Liver (tissue), 9 donors: ENCODE data around the gene LDB2. TPM values are rescaled to one million over a fixed set of nuclear protein-coding genes. Genes with fewer than 3 reads are reported as not detected.

ENCODE experiments used
- DNase-seq: peaks from one replicate; pipeline ENCODE4 v3.0.0-alpha.2; 2017; ENCODE audit warnings: low spot score
- H3K27ac ChIP-seq, 2 donors: one replicate each; pipeline ENCODE4 v1.7.0; 2013; ENCODE audit warnings: inconsistent platforms in 2 of 2, low read length in 2 of 2, control low read depth in 1 of 2, low read depth in 1 of 2, mild to moderate bottlenecking in 1 of 2
- H3K27me3 ChIP-seq, 4 donors: one replicate each; pipeline versions ENCODE4 v1.6.1 to v1.7.0; 2013; ENCODE audit warnings: low read length in 3 of 4, inconsistent platforms in 1 of 4, mild to moderate bottlenecking in 1 of 4, moderate library complexity in 1 of 4; ENCODE audit not compliant: control insufficient read depth in 4 of 4, insufficient read depth in 4 of 4
- H3K36me3 ChIP-seq, 4 donors: one replicate each; pipeline versions ENCODE4 v1.6.1 to v1.7.0; 2013; ENCODE audit warnings: low read length in 3 of 4, mild to moderate bottlenecking in 3 of 4, low read depth in 1 of 4, moderate library complexity in 1 of 4; ENCODE audit not compliant: control insufficient read depth in 4 of 4, insufficient read depth in 3 of 4
- H3K4me1 ChIP-seq, 4 donors: one replicate each; pipeline versions ENCODE4 v1.6.1 to v1.7.0; 2013; ENCODE audit warnings: low read length in 3 of 4, mild to moderate bottlenecking in 3 of 4, moderate library complexity in 1 of 4; ENCODE audit not compliant: control insufficient read depth in 4 of 4, insufficient read depth in 4 of 4
- H3K4me3 ChIP-seq, 3 donors: one replicate each; pipeline versions ENCODE4 v1.6.1 to v1.7.0; 2013; ENCODE audit warnings: low read length in 3 of 3, control low read depth in 1 of 3, low read depth in 1 of 3, mild to moderate bottlenecking in 1 of 3
- H3K9ac ChIP-seq, 2 donors: one replicate each; pipeline ENCODE4 v1.7.0; 2013; ENCODE audit warnings: low read length in 2 of 2, mild to moderate bottlenecking in 2 of 2, moderate library complexity in 2 of 2, control low read depth in 1 of 2, low read depth in 1 of 2
- H3K9me3 ChIP-seq, 4 donors: one replicate each; pipeline versions ENCODE4 v1.6.1 to v1.7.0; 2013; ENCODE audit warnings: low read length in 3 of 4; ENCODE audit not compliant: control insufficient read depth in 4 of 4
- ATF3 ChIP-seq: IDR thresholded peaks from 2 replicates; pipeline ENCODE4 v1.6.1; 2016; ENCODE audit warnings: antibody characterized with exemption
- CTCF ChIP-seq: fragments of 150-350 bp; IDR thresholded peaks from 2 replicates; pipeline ENCODE4 v1.5.1; 2017; ENCODE audit warnings: improper control_type of control experiment, low read depth, low read length; ENCODE audit not compliant: missing input control
- EGR1 ChIP-seq, 2 donors: IDR thresholded peaks; 2 replicates each; pipeline ENCODE4 v1.6.1; 2016 to 2018; ENCODE audit warnings: antibody characterized with exemption in 2 of 2, low read depth in 2 of 2
- FOXA1 ChIP-seq: IDR thresholded peaks from 2 replicates; pipeline ENCODE4 v1.6.1; 2016; ENCODE audit warnings: antibody characterized with exemption
- FOXA2 ChIP-seq: IDR thresholded peaks from 2 replicates; pipeline ENCODE4 v1.6.1; 2016; ENCODE audit warnings: antibody characterized with exemption
- GABPA ChIP-seq, 2 donors: IDR thresholded peaks in 1 of 2; conservative IDR thresholded peaks in 1 of 2; 2 replicates each; pipeline ENCODE4 v1.6.1; 2016; ENCODE audit warnings: antibody characterized with exemption in 2 of 2, mild to moderate bottlenecking in 1 of 2, moderate library complexity in 1 of 2
- HNF4A ChIP-seq, 2 donors: conservative IDR thresholded peaks; 2 replicates each; pipeline ENCODE4 v1.6.1; 2016; ENCODE audit warnings: antibody characterized with exemption in 2 of 2, mild to moderate bottlenecking in 2 of 2
- HNF4G ChIP-seq: IDR thresholded peaks from 2 replicates; pipeline ENCODE4 v1.6.1; 2016; ENCODE audit warnings: antibody characterized with exemption
- JUND ChIP-seq, 2 donors: IDR thresholded peaks; 2 replicates each; pipeline ENCODE4 v1.6.1; 2016; ENCODE audit warnings: antibody characterized with exemption in 2 of 2
- MAX ChIP-seq: IDR thresholded peaks from 2 replicates; pipeline ENCODE4 v1.6.1; 2016; ENCODE audit warnings: antibody characterized with exemption
- NR2F2 ChIP-seq: IDR thresholded peaks from 2 replicates; pipeline ENCODE4 v1.6.1; 2016; ENCODE audit warnings: antibody characterized with exemption
- RAD21 ChIP-seq, 2 donors: IDR thresholded peaks; 2 replicates each; pipeline ENCODE4 v1.6.1; 2016; ENCODE audit warnings: antibody characterized with exemption in 2 of 2, mild to moderate bottlenecking in 2 of 2
- REST ChIP-seq: IDR thresholded peaks from 2 replicates; pipeline ENCODE4 v1.6.1; 2016; ENCODE audit warnings: antibody characterized with exemption, mild to moderate bottlenecking
- RXRA ChIP-seq, 2 donors: IDR thresholded peaks; 2 replicates each; pipeline ENCODE4 v1.6.1; 2017 to 2018; ENCODE audit warnings: antibody characterized with exemption in 2 of 2, mild to moderate bottlenecking in 1 of 2
- SP1 ChIP-seq: IDR thresholded peaks from 2 replicates; pipeline ENCODE4 v1.6.1; 2018; ENCODE audit warnings: antibody characterized with exemption, mild to moderate bottlenecking
- YY1 ChIP-seq: IDR thresholded peaks from 2 replicates; pipeline ENCODE4 v1.6.1; 2016; ENCODE audit warnings: antibody characterized with exemption, mild to moderate bottlenecking
- ZBTB33 ChIP-seq: IDR thresholded peaks from 2 replicates; pipeline ENCODE4 v1.6.1; 2016; ENCODE audit warnings: antibody characterized with exemption
- WGBS: extraction: QIAGEN DNeasy Blood & Tissue Kit; methylation state at CpG from one replicate; pipeline ENCODE4 v1.1.7; 2013; 5-methylcytosine and 5-hydroxymethylcytosine counted together
- polyA plus RNA-seq, 2 donors: library from polyadenylated mRNA; stranded (reverse) in 1 of 2; unstranded in 1 of 2; fragments of 200-250 nt in 1 of 2; fragments of >200 nt in 1 of 2; fragmentation: Nextera tagmentation in 1 of 2; extraction: Ambion mirVana in 1 of 2; gene quantifications; one replicate each; pipeline versions ENCODE4 v1.2.1 to v1.2.3, GENCODE V29; 2013 to 2015
- total RNA-seq, 2 donors: library from RNA; depleted of rRNA; stranded (reverse); fragments of >200 nt; gene quantifications; one replicate each; pipeline ENCODE4 v1.2.3, GENCODE V29; 2014
- donor health status: healthy.
- donor health status: healthy.
- donor health status: healthy.
- donor health status: healthy.
- donor health status: healthy.

Gene LDB2
- total and polyA plus RNA-seq, 4 donors: 7.4 to 31.9 (median 16.8) TPM

GRCh38 chr4:16659694-16660093 lies 238.8 kb downstream of the LDB2 start:
- Histone ChIP-seq H3K4me3 (no peak overlapping the region), H3K9me3 (no peaks in the 10 kb centered on the region), H3K9ac (no peak overlapping the region), H3K36me3 (no peaks in the 10 kb centered on the region), H3K4me1 (no peaks in the 10 kb centered on the region), H3K27me3 (peaks cover 0 to 3% (median 0%) of the 10 kb centered on the region in 4 donors), H3K27ac (no peak overlapping the region)
- no peak for DNase-seq
- TF ChIP-seq JUND (IDR thresholded peaks at IDR 0.05) (no peak), REST (no peak), GABPA (IDR thresholded peaks at IDR 0.05 in 1 of 2, conservative IDR thresholded peaks at IDR 0.05 in 1 of 2) (no peak), HNF4A (conservative IDR thresholded peaks at IDR 0.05) (no peak), NR2F2 (no peak), FOXA2 (no peak), ATF3 (no peak), RAD21 (IDR thresholded peaks at IDR 0.05) (no peak)
- WGBS: 93% methylated on average over 3 of the region's 3 CpGs

GRCh38 chr4:16659079-16659478 lies 239.4 kb downstream of the LDB2 start:
- no peaks in the 10 kb centered on the region for H3K4me1 ChIP-seq
- no peaks in the 10 kb centered on the region for H3K9me3 ChIP-seq
- DNase-seq: no peak
- TF ChIP-seq FOXA1 (no peak), RXRA (IDR thresholded peaks at IDR 0.05) (no peak), ATF3 (no peak), GABPA (IDR thresholded peaks at IDR 0.05 in 1 of 2, conservative IDR thresholded peaks at IDR 0.05 in 1 of 2) (no peak), HNF4G (no peak), HNF4A (conservative IDR thresholded peaks at IDR 0.05) (no peak), SP1 (no peak), MAX (no peak), RAD21 (IDR thresholded peaks at IDR 0.05) (no peak), YY1 (no peak), EGR1 (IDR thresholded peaks at IDR 0.05; ENCODE audit: low read depth in 2 of 2) (no peak), ZBTB33 (no peak), JUND (IDR thresholded peaks at IDR 0.05) (no peak), CTCF (no peak), NR2F2 (no peak), FOXA2 (no peak)
- 84% methylated on average over 6 of the region's 6 CpGs for WGBS
- H3K9ac ChIP-seq: no peak overlapping the region
- H3K27me3 ChIP-seq: peaks cover 0 to 3% (median 0%) of the 10 kb centered on the region in 4 donors
- H3K4me3 ChIP-seq: no peak overlapping the region
- no peak overlapping the region for H3K27ac ChIP-seq
- H3K36me3 ChIP-seq: no peaks in the 10 kb centered on the region
